NCI-H526 treated with DMSO at 0.1 percent for 48 hours (cell line): ENCODE measurements around the gene RFX2.
"Not testable (repeated sequence)": the region's sequence is repeated elsewhere in the genome, so short reads cannot be mapped to it uniquely, and the experiment has no call there.

ENCODE experiments used
- DNase-seq: peaks from one replicate; lab custom pipeline; 2025; lab: John Stamatoyannopoulos, UW

The RFX2 gene

GRCh38 chr19:6074709-6075403 is 35.4 kb downstream of the RFX2 start:
- DNase-seq: no peak

GRCh38 chr19:6073858-6074708 is 36.2 kb downstream of the RFX2 start:
- no peak for DNase-seq

GRCh38 chr19:6073233-6073632 is 37.1 kb downstream of the RFX2 start:
- not testable (repeated sequence) for DNase-seq

GRCh38 chr19:6071875-6072274 is 38.4 kb downstream of the RFX2 start:
- no peak for DNase-seq

- no peak for DNase-seq
These were observed 39.4 kb downstream of the RFX2 start for GRCh38 chr19:6070720-6071485.

- DNase-seq: no peak
These were observed 40.1 kb downstream of the RFX2 start for GRCh38 chr19:6070207-6070681.

- DNase-seq: no peak
These were observed 41.0 kb downstream of the RFX2 start for GRCh38 chr19:6069268-6069791.

GRCh38 chr19:6068711-6069110 is 41.6 kb downstream of the RFX2 start:
- DNase-seq: no peak

- no peak for DNase-seq
These were observed 42.3 kb downstream of the RFX2 start for GRCh38 chr19:6067975-6068374.

GRCh38 chr19:6066661-6067646 is 43.3 kb downstream of the RFX2 start:
- peak; percentile 33 for DNase-seq

- DNase-seq: no peak
These were observed 44.5 kb downstream of the RFX2 start for GRCh38 chr19:6065685-6066374.

GRCh38 chr19:6064336-6065073 is 45.8 kb downstream of the RFX2 start:
- DNase-seq: no peak

- no peak for DNase-seq
These were observed 46.5 kb downstream of the RFX2 start for GRCh38 chr19:6063576-6064335.

- no peak for DNase-seq
These were observed 47.2 kb downstream of the RFX2 start for GRCh38 chr19:6062961-6063575.

GRCh38 chr19:6062274-6062673 is 48.0 kb downstream of the RFX2 start:
- no peak for DNase-seq

- DNase-seq: no peak
These were observed 48.7 kb downstream of the RFX2 start for GRCh38 chr19:6061376-6062130.

- no peak for DNase-seq
These were observed 49.5 kb downstream of the RFX2 start for GRCh38 chr19:6060600-6061375.
